ENCODE measurements around the gene ADAMTSL3. TPM values are rescaled to one million over a fixed set of nuclear protein-coding genes. Genes with fewer than 3 reads are reported as not detected.

ADAMTSL3 gene
- total and polyA plus RNA-seq, 2 experiments from 2014 or later, result 0.61 to 0.87 TPM

- H3K4me1 ChIP-seq (ENCODE audit: insufficient read depth), result no peaks in the 10 kb centered on the region
- no peaks in the 10 kb centered on the region for H4K20me1 ChIP-seq (replicated peaks; ENCODE audit: insufficient read depth)
- Mint-ChIP-seq H3K36me3 (ENCODE audit: low read depth) (no peaks in the 10 kb centered on the region), H3K9me3 (no peaks in the 10 kb centered on the region), H3K27me3 (ENCODE audit: insufficient read depth, low read depth, poor library complexity) (peaks cover 19% of the 10 kb centered on the region), H3K4me3 (no peak overlapping the region), H3K4me1 (no peaks in the 10 kb centered on the region), H3K27ac (no peak overlapping the region)
- H3K36me3 ChIP-seq (ENCODE audit: insufficient read depth), result no peaks in the 10 kb centered on the region
- no peak overlapping the region for H2AFZ ChIP-seq
- TF ChIP-seq EZH2 (IDR thresholded peaks at IDR 0.05; ENCODE audit: low read depth, unreplicated experiment) (no peak), ZNF331 (CRISPR knock-in tag; IDR thresholded peaks at IDR 0.05; ENCODE audit: low read depth) (no peak), CREB1 (CRISPR knock-in tag; IDR thresholded peaks at IDR 0.05; ENCODE audit: low read depth) (no peak), NANOG (IDR thresholded peaks at IDR 0.05; ENCODE audit: borderline replicate concordance) (no peak), ZNF114 (CRISPR knock-in tag; IDR thresholded peaks at IDR 0.05) (no peak), STAT1 (IDR thresholded peaks at IDR 0.05; ENCODE audit: unreplicated experiment) (no peak), ETS1 (IDR thresholded peaks at IDR 0.05) (no peak), POLR2AphosphoS5 (IDR thresholded peaks at IDR 0.05; ENCODE audit: low read depth) (no peak), CTCF (conservative IDR thresholded peaks at IDR 0.05; ENCODE audit: low read depth in 2 of 2) (no peak)
- H3F3A ChIP-seq (replicated peaks; ENCODE audit: low read depth), result 0 out of 2 replicates have a peak, but pooled peaks cover 4% of the 10 kb centered on the region
- H3K4me2 ChIP-seq, result no peak overlapping the region
- no peak overlapping the region for H3K4me3 ChIP-seq
- ATAC-seq, result no peak
- H3K27ac ChIP-seq (ENCODE audit: low read depth), result no peak overlapping the region
- no peaks in the 10 kb centered on the region for H3K9me2 ChIP-seq (ENCODE audit: insufficient read depth)
- H3K79me2 ChIP-seq (replicated peaks; ENCODE audit: insufficient read depth), result no peaks in the 10 kb centered on the region
- H3K27me3 ChIP-seq (ENCODE audit: insufficient read depth), result peaks cover 22% of the 10 kb centered on the region
- DNase-seq (ENCODE audit: low spot score), result no peak
These were observed 5.5 kb downstream of the ADAMTSL3 start for GRCh38 chr15:83659417-83659812.

- Histone ChIP-seq H3K27me3 (ENCODE audit: insufficient read depth) (no peaks in the 10 kb centered on the region), H3K4me2 (no peak overlapping the region), H4K20me1 (replicated peaks; ENCODE audit: insufficient read depth) (no peaks in the 10 kb centered on the region), H3F3A (replicated peaks; ENCODE audit: low read depth) (no peaks in the 10 kb centered on the region), H2AFZ (no peak overlapping the region), H3K4me3 (no peak overlapping the region), H3K27ac (ENCODE audit: low read depth) (no peak overlapping the region), H3K9me2 (ENCODE audit: insufficient read depth) (no peaks in the 10 kb centered on the region), H3K36me3 (ENCODE audit: insufficient read depth) (no peaks in the 10 kb centered on the region), H3K79me2 (replicated peaks; ENCODE audit: insufficient read depth) (no peaks in the 10 kb centered on the region), H3K4me1 (ENCODE audit: insufficient read depth) (no peaks in the 10 kb centered on the region)
- H3K36me3 Mint-ChIP-seq (ENCODE audit: low read depth), result no peaks in the 10 kb centered on the region
- no peaks in the 10 kb centered on the region; the same call in 2 of the 3 replicates for H3K9me3 Mint-ChIP-seq
- DNase-seq (ENCODE audit: low spot score), result no peak
- TF ChIP-seq STAT1 (IDR thresholded peaks at IDR 0.05; ENCODE audit: unreplicated experiment) (no peak), CTCF (conservative IDR thresholded peaks at IDR 0.05; ENCODE audit: low read depth in 2 of 2) (no peak), ZNF462 (CRISPR knock-in tag; IDR thresholded peaks at IDR 0.05) (no peak), EZH2 (IDR thresholded peaks at IDR 0.05; ENCODE audit: low read depth, unreplicated experiment) (no peak), ZNF331 (CRISPR knock-in tag; IDR thresholded peaks at IDR 0.05; ENCODE audit: low read depth) (no peak)
- no peaks in the 10 kb centered on the region for H3K4me1 Mint-ChIP-seq
- no peak for ATAC-seq
- H3K27me3 Mint-ChIP-seq (ENCODE audit: insufficient read depth, low read depth, poor library complexity), result peaks cover 3% of the 10 kb centered on the region
- no peak overlapping the region for H3K4me3 Mint-ChIP-seq
- no peak overlapping the region for H3K27ac Mint-ChIP-seq
These were observed 11.6 kb downstream of the ADAMTSL3 start for GRCh38 chr15:83665480-83665879.
